Superior temporal gyrus (tissue), 1 donor: ENCODE results near the gene RRAS.

Experiments
- DNase-seq: peaks from one replicate; pipeline ENCODE4 v3.0.0-alpha.2; 2016; ENCODE audit errors: extremely low spot score

Gene RRAS

DNA sequence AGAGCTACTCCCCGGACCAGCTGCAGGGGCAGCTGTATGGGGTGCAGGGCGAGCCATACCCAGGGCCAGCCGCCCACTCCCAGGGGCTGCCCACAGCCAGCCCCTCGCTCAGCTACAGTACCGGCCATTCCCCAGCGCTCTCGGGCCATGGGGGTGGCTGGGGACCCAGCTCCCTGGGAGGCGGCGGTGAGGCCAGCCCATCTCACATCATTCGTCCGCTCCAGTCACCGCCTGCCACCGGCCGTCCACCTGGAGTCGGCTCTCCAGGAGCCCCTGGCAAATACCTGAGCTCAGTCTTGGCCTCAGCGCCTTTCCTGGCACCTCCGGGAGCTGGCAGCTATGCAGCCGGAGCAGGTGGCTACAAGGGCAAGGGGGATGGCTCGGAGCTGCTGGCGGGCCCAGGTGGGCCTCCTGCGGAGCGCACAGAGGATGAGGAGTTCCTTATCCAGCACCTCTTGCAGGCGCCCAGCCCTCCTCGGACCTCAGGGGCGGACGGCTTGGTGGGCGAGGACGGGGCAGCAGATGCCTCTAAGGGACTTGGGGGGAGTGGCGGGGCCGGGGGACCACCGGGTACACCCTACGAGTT is 44.0 kb downstream of the RRAS start:
- DNase-seq = no peak

DNA sequence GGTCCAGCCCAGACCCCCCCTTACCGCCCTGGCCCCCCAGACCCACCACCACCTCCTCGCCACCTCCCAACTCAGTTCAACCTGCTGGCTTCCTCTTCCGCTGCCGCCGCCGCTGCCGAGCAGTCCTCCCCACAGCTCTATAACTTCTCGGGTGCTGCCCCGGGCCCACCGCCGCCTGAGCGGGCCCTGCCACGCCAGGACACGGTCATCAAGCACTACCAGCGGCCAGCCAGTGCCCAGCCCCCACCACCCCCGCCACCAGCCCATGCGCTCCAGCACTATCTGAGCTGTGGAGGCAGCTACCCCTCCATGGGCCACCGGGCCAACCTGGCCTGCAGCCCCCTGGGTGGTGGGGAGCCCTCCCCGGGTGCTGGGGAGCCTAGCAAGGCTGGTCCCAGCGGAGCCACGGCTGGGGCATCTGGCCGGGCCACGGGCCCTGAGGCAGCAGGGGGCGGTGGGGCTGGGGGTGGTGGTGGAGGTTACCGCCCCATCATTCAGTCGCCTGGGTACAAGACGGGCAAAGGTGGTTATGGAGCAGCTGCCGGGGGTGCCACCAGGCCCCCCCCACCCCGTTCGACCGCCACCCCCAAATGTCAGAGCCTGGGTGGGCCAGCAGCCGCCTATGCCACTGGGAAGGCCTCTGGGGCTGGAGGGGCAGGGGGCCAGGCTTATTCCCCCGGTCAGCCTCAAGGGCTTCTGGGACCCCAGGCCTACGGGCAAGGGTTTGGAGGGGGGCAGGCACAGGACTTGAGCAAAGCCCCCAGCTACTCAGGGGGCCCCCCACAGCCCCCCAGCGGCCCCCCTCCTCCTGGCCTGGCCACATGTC is 44.7 kb downstream of the RRAS start:
- no peak for DNase-seq

DNA sequence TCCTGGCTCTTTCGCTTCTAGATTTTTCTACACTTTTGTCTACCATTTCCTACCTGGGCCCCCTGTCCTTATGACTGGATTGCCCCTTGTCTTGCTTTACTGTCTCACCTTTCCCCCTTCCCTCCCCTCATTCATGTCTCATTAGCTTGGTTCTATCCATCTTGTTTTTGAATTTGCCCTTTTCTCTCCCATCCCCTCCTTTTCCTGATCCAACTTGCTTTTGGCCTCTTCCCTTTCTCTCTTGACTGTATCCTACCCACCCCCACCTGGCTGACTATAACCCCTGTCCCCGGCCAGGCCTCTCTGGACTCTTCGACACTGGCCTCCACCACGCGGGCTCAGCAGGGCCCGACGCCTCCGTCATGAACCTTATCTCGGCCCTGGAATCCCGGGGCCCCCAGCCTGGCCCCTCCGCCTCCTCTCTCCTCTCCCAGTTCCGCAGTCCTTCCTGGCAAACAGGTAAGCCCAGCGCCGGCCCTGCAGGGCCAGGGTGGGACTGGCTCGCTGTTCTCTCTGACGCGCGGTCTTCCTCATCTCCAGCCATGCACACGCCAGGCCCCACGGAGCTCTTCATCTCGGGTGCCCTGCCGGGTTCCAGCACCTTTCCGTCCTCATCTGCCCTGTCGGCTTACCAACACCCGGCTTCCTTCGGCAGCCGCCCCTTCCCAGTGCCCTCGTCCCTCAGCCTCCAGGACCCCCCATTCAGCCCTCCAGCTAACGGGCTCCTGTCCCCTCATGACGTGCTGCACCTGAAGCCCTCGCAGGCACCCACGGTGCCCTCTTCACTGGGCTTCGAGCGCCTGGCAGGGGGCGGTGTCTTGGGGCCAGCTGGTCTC is 45.6 kb downstream of the RRAS start:
- DNase-seq = no peak

DNA sequence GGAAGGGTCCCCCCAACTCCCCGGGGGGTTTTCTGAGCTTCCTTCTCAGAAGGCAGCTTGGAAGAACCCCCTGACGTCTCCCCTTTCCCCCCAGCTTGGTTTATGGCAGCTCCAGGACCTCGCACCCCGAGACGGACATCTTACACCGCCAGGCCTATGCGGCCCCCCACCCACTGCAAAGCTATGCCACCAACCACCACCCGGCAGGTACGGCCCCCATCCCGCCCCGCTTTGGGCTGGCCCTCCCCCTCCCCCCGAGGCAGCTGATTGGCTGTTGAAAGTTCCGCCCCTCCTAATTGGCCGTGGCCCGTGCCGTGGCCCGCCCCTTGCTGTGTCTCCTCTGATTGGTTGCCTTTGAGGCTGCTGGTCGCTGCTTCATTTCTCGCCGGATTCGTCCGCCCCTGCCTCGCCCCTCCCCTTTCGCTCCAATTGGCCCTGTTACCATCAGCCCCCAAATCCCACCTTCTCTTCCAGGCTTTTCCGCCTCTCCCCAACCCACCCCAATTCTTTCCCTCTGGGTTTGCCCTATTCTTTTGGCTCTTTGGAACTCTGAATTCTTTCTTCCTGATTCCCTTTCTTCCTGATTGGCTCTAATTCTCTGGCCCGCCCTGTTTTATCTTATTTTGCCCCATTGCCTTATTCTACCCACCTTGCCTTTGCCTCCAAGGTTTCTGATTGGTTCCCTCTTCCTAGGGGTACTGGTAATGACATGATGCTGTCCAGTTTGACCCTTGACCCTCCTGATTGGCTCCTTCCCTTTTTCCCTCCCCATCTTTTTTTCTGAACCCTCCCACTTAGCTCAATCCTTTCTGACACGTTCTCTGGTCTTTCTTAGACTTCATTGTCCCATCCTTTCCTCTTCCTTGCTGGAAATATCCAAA is 46.5 kb downstream of the RRAS start:
- DNase-seq = peak; percentile 93

DNA sequence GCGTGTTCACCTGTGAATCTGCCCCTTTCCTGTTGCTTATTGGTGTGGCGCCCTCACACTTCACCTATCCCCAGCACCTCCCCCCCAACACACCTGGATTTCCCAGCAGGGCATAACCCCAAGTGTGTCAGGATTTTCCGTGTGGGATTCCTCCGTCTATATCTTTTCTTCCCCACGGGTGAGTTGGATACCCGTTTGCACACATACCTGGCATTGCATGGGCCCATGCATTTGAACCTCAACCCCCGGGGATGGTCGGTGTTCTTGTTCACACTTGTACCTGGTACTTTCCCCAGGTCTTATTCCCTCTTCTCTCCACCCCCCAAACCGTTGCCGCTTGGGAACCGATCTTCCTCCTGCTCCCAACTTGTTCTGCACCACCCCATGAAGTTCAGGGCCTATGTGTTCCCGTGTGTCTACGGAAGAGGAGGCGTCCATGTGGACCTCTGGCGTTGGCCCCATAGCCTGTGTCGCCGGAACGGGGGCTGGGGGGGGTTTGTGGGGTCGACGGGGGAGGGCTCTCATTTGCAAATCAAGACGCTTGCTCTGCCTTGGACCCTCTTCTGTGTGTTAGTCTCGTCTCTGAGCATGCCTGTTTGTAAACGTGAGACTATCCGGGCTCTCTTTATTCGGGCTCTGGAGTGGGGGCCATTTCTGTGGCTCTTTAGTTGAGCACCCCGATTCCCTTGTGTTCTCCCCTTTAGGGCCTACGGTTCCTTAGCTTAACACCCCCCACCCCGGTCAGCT is 47.3 kb downstream of the RRAS start:
- DNase-seq = no peak

DNA sequence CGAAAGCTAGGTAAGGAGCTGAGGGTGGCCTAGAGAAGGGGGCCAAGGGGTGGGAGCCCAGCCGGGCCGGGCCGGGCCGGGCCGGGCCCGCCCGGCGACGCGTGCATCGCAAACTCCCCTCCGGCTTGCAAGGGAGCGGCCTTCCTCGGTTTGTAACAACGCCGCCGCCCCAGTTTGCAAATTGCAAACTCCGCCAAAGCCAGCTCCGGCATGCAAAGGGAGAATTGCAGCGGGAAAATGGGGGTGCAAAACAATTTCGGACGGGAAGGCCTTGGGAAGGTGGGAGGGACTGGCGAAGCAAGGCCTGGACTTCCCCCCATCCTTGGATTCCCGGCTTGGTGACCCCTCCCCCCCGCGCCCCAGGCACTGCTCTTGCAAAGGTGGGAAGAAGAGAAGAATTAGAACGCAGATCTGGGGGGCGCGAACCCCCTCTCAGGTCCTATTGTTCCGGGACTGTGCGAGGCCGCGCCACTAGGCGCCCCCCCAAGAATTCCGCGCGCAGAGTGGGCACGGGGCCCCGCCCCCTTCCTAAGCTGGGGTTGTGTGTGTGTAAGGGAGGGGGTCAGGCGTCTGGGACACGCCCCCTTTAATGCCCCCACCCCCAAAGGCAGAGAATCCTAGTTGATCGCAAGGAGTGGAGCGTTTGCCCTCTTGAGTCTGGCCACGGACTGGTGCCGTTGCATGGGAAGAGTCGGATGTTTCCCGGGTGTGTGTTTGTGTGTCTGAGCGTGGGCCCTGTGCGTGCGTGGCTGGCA is 48.0 kb downstream of the RRAS start:
- peak; percentile 38 for DNase-seq

DNA sequence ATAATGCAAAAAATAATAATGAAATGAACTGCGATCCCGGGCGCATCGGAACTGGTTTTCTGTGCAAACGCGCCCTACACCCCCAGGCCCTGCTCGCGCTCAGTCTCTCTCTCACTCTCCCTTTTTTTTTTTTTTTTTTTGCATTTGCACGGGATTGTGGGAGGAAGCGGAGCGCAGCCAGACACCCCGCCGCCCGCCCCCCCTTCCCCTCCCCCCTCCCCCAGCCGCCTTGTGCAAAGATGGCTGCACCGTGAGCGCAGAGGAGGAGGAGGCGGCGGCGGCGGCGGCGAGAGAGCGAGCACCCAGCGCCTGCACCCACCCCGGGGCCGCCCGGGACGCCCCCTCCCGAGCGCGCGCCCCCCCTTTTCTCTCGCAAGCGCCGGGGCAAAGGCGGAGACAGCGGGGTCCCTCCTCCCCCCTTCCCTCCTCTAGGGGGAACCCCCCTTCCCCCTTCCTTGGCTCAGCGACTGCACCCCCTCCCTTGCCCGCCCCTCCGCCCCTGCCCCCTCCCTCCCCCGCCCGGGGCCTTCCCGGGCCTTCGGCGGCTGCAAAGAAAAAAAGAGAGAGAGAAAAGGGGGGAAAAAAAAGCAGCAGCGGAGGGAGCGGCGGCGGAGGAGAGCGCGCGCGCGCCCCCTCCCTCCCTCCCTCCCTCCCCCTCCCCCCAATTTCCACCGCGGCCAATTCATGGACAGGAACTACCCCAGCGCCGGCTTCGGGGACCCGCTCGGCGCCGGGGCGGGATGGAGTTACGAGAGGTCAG is 48.8 kb downstream of the RRAS start, which contains the start of gene PRR12:
Gene PRR12, plus strand, starts transcription at position 212 of the 760 bp plus-strand sequence. Its CDS starts 473 bp downstream, at position 685.
- peak; percentile 87 for DNase-seq

DNA sequence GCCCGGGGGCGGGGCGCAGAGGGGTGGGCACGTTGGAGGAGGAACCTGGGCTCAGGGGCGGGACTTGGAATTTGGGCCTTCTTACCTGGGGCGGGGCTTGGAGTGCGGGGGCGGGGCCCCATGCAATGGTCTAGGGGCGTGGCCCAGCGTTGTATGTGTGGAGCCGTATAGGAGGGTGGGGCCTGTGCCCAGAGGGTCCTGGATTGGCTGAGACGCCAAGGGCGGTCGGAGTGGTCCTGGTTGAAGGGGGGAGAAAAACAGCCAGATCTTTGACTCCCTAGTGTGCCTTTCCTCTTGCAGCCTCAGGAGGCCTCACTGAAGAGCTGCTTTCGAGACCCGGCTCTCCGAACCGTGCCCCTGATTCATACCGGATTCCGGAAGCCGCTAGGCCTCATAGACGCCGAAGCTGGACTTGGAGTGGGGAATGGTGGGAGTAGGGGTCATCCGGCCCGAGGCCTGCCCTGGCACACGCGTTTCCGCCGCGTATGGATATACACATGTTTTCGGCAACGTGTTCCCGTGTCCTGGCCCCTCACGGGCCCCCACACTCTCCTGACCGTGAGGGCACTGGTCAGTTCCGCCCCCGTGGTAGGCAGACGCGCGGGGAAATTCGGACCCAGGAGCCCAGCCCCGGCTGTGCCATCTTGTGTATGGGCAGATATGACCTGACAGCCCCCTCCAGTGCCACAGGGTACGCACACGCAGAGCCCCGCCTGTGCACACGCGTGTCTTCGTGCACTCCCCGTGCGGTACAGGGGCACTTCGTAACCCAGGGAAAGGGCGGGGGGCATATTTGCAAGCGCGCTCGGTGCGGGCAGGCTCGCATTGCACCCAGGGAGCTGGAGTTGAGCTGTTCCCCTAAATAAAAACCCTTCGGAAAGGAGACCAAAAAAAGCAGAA is 49.6 kb downstream of the RRAS start:
- peak; percentile 75 for DNase-seq

DNA sequence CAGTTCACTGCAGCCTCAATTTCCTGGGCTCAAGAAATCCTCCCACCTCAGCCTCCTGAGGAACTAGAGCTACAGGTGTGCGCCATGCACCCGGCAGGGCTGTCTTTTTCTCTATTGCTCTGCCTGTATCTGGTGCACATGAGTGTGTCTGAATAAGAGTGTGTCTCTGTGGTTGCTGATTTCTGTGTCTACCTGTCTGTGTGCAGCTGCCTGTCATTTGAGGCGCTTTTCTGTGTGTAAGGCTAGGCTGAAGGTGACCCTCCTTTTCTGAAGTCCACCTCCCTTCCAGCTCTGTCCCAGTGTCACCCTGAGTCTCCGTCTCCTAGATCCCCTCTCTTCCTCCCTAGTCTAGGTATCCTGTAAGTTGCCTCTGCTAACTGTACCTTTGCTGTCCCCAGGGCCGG is 50.4 kb downstream of the RRAS start:
- no peak for DNase-seq

DNA sequence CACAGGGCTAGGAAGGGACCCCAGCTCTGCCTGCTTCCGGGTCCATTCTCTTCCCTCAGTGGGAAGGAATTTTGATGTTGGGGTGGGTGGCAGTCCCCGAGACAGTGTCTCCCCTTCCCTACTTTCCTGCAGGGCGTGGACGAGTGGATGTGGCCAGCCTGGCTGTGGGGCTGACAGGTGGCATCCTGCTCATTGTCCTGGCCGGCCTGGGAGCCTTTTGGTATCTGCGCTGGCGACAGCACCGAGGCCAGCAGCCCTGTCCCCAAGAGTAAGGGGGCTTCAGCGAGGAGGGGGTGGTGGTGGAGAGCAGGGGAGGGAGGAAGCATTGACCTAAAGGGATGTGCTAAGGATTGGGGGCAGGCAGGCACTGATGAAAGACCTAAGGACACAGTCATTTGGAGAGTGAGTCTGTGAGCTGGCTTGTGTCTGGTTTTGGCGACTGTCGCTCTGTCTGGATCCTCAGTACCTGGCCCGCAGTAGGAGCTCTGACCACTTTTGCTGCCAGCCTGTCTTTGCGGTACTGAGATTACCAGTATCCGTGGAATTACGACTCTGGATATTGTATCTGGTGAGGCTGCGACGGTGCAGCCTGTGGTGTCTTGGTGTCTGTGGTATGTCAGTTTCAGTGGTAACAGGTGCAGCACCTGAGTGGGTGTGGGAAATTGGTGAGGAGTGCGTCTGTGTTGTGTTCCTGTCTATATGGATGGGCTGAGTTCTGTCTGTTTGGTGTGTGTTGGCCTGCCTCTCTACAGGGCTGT is 51.4 kb downstream of the RRAS start:
- DNase-seq = no peak

DNA sequence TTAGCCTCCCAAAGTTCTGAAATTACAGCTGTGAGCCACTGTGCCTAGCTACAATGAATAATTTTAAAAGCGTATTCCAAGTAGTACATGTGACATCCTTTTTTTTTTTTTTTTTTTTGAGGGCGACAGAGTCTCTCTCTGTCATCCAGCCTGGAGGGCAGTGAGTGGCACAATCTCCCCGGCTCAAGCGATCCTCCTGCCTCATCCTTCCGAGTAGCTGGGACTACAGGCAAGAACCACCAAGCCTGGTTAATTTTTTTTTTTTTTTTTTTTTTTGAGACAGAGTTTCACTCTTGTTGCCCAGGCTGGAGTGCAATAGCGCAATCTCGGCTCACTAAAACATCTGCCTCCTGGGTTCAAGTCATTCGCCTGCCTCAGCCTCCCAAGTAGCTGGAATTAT is 52.7 kb downstream of the RRAS start:
- no peak for DNase-seq
